Measurements from ENCODE around the gene TRABD.
A peak's percentile ranks its signal among the peaks of the same experiment; 100 is the strongest.

TRABD gene

DNA sequence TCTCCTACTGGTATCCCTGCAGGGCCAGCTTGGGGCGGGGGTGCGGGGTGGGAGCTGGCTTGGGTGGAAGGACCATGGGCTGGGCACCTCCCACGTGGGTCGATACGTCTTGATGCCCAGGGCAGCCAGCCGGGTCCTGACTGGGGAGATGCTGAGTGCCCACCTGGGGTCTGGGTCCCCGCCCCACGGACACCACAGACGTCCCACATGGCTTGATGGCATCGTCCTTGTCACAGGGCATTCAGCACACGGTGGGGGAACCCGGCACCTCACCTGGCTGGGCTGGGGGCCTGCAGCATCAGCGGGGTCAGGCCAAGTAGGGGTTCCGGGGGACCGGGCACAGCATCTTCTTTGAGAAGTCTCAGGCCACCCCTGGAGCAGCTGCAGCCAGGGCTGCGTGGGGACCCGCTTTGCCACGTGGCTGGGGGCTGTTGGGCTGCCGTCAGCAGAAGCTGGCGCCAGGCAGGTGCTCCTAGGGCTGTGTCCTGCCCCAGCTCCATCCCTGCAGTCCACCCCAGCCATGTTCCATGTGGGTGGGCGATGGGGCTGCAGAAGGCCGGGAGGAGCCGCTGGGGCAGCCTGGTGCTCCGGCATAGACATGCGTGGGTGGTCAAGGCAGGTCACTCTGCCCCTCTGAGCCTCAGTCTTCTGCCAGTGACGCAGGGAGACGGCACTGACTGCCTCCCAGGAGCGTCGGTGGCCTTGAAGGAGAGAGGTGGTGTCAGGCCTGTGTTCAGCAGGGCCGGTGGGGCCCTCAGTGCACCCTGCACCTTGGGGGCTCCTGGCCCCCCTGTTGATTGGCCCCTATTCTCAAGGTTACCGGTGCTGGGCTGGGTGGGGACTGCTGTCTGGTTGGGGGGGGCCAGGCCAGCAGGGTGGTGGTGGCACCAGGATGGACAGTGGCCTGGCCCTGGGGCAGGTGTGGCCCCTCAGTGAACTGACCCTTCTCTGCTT, 23.5 kb downstream of the TRABD start:
- DNase-seq (ENCODE audit: low read depth in 2 of 2) = no peak
- TF ChIP-seq, protein P1, sequence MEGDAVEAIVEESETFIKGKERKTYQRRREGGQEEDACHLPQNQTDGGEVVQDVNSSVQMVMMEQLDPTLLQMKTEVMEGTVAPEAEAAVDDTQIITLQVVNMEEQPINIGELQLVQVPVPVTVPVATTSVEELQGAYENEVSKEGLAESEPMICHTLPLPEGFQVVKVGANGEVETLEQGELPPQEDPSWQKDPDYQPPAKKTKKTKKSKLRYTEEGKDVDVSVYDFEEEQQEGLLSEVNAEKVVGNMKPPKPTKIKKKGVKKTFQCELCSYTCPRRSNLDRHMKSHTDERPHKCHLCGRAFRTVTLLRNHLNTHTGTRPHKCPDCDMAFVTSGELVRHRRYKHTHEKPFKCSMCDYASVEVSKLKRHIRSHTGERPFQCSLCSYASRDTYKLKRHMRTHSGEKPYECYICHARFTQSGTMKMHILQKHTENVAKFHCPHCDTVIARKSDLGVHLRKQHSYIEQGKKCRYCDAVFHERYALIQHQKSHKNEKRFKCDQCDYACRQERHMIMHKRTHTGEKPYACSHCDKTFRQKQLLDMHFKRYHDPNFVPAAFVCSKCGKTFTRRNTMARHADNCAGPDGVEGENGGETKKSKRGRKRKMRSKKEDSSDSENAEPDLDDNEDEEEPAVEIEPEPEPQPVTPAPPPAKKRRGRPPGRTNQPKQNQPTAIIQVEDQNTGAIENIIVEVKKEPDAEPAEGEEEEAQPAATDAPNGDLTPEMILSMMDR (IDR thresholded peaks at IDR 0.05; ENCODE audit: low read depth, low read length) = no peak
- no peak overlapping the region for H3K4me3 ChIP-seq (replicated peaks in 1 of 2; ENCODE audit: low read depth in 2 of 2, low read length in 2 of 2)

DNA sequence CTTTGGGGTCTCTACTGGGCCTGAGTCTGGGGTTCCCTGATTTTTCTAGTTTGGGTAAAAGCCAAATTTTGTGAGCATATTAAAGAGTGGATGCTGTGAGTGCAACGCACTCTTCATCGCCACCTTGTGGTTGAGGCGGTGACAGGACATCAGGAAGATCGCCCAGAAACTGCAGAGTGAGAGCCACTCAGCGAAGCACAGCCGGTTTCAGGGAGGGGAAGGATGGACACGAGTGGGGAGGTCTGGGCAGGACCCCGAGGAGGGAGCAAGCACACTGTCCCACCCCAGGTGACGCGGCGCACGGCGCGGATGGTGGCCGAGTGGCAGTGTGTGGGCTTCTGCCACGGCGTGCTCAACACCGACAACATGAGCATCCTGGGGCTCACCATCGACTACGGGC, 24.2 kb downstream of the TRABD start:
- peak; percentile 73 to 74 for DNase-seq (ENCODE audit: low read depth in 2 of 2)
- H3K4me3 ChIP-seq (replicated peaks in 1 of 2; ENCODE audit: low read depth in 2 of 2, low read length in 2 of 2) = no peak overlapping the region
- TF ChIP-seq, protein P1 (IDR thresholded peaks at IDR 0.05; ENCODE audit: low read depth, low read length) = peak; percentile 95

DNA sequence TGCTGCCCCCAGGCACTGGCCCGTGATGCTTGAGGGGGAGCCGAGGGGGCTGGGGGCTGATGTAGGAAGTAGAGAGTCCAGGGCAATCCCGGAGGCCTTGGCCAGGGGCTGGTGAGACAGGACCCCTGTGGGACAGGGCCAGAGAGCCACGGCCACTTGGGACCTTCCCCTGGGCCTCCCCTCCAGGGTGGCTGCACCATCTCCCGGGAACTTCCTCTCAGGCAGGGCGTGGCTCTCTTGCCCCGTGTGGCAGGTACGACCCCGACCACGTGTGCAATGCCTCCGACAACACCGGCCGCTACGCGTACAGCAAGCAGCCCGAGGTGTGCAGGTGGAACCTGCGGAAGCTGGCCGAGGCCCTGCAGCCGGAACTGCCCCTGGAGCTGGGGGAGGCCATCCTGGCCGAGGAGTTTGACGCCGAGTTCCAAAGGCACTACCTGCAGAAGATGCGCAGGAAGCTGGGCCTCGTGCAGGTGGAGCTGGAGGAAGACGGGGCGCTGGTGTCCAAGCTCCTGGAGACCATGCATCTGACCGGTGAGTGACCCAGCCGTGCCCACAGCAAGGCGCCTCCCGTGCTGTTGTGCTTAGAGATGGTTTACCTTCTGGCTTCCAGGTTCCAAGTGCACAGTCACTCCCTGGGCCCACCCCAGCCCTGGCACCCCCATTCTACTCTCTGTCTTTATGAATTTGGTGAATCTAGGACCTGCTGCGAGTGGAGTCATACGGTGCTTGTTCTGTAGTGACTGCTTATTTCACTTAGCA, 24.8 kb downstream of the TRABD start:
- no peak overlapping the region for H3K4me3 ChIP-seq (replicated peaks in 1 of 2; ENCODE audit: low read depth in 2 of 2, low read length in 2 of 2)
- TF ChIP-seq, protein P1 (IDR thresholded peaks at IDR 0.05; ENCODE audit: low read depth, low read length) = no peak
- no peak for DNase-seq (ENCODE audit: low read depth in 2 of 2)

DNA sequence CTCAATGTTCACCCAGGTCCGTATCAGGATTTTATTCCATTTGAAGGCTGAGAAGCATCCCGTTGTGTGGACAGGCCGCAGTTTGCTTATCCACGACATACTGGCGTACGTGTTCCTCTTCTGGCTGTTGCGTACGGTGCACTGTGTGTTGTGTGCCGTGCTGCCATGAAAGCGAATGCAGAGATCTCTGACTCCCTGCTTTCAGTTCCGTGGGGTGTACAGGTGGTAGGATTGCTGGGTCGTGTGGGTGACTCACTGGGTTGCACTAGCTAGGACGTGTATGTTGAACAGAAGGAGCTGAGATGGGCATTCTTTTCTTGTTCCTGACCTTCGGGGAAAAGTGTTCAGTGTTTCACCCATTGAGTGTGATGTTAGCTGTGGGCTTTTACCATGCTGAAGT, 25.4 kb downstream of the TRABD start:
- no peak overlapping the region for H3K4me3 ChIP-seq (replicated peaks in 1 of 2; ENCODE audit: low read depth in 2 of 2, low read length in 2 of 2)
- DNase-seq (ENCODE audit: low read depth in 2 of 2) = no peak
- TF ChIP-seq, protein P1 (IDR thresholded peaks at IDR 0.05; ENCODE audit: low read depth, low read length) = no peak

DNA sequence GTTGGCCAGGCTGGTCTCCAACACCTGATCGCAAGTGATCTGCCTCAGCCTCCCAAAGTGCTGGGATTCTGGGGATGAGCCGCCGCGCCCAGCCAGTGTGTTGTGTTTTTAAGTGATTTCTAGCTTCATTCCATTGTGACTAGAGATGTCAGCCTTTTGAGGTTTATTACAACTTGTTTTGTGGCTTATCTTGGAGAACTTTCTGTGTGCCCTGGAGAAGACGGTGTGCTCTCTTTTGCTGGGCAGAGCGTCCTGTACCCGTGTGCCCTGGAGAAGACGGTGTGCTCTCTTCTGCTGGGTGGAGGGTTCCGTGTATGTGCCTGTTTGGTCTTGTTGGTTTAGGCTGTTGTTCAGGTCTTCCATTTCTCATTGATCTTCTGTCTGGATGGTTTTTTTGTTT, 27.6 kb downstream of the TRABD start:
- TF ChIP-seq, protein P1 (IDR thresholded peaks at IDR 0.05; ENCODE audit: low read depth, low read length) = no peak
- no peak overlapping the region for H3K4me3 ChIP-seq (replicated peaks in 1 of 2; ENCODE audit: low read depth in 2 of 2, low read length in 2 of 2)
- no peak for DNase-seq (ENCODE audit: low read depth in 2 of 2)

DNA sequence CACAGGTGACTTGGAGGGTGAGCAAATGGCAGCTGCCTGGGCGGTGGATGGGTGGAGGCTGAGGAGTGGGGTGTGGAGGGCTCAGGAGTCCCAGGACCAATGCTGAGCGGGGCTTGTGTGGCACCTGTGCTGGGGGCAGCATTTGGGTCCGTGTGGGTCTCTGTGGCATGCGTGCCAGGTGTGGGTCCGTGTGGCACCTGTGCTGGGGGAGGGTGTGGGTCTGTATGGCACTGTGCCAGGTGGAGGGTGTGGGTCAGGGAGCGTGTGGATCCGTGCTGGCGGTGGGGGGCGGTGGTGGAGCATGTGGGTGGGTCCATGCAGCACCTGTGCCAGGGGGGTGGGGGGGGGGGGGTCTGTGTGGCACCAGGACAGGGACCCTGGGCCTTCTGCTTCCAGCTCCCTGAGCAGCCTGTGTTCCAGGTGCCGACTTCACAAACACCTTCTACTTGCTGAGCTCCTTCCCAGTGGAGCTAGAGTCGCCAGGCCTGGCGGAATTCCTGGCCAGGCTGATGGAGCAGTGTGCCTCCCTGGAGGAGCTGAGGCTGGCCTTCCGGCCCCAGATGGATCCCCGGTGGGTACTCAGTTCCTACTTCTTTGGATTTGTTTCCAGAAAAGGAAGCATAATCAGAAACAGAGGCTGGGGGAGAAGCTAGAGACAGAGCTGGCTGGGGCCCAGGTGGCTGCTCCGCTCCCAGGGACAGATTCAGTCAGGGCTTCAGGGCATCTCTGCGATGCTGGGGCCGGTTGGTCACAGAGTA, 29.8 kb downstream of the TRABD start:
- H3K4me3 ChIP-seq (replicated peaks in 1 of 2; ENCODE audit: low read depth in 2 of 2, low read length in 2 of 2) = no peak overlapping the region
- no peak for DNase-seq (ENCODE audit: low read depth in 2 of 2)
- TF ChIP-seq, protein P1 (IDR thresholded peaks at IDR 0.05; ENCODE audit: low read depth, low read length) = no peak

All from cardiac fibroblast (primary cell).